ENCODE results near the gene TRPV4. TPM values are rescaled to one million over a fixed set of nuclear protein-coding genes. Genes with fewer than 3 reads are reported as not detected.

TRPV4 gene
- total and polyA plus RNA-seq, 2 experiments from 2014 or later, result 0.66 to 1.1 TPM

GRCh38 chr12:109815225-109815624 lies 18.0 kb downstream of the TRPV4 start (continued):
- TF ChIP-seq ETS1 (IDR thresholded peaks at IDR 0.05) (no peak), ZNF114 (CRISPR knock-in tag; IDR thresholded peaks at IDR 0.05) (no peak), NANOG (IDR thresholded peaks at IDR 0.05; ENCODE audit: borderline replicate concordance) (no peak), JUNB (IDR thresholded peaks at IDR 0.05; ENCODE audit: unreplicated experiment) (no peak)

GRCh38 chr12:109814600-109815150 lies 18.5 kb downstream of the TRPV4 start:
- H3K4me3 ChIP-seq, result no peak overlapping the region
- Mint-ChIP-seq H3K9me3 (no peaks in the 10 kb centered on the region), H3K4me1 (no peaks in the 10 kb centered on the region), H3K27me3 (ENCODE audit: insufficient read depth, low read depth, poor library complexity) (no peaks in the 10 kb centered on the region), H3K27ac (no peak overlapping the region), H3K4me3 (no peak overlapping the region), H3K36me3 (ENCODE audit: low read depth) (no peaks in the 10 kb centered on the region)
- H3K4me2 ChIP-seq, result no peak overlapping the region
- no peaks in the 10 kb centered on the region for H3K36me3 ChIP-seq (ENCODE audit: insufficient read depth)
- H2AFZ ChIP-seq, result no peak overlapping the region
- no peaks in the 10 kb centered on the region for H4K20me1 ChIP-seq (replicated peaks; ENCODE audit: insufficient read depth)
- H3K4me1 ChIP-seq (ENCODE audit: insufficient read depth), result no peaks in the 10 kb centered on the region
- ATAC-seq, result no peak
- DNase-seq (ENCODE audit: low spot score), result no peak
- H3K79me2 ChIP-seq (replicated peaks; ENCODE audit: insufficient read depth), result no peaks in the 10 kb centered on the region
- H3F3A ChIP-seq (replicated peaks; ENCODE audit: low read depth), result no peaks in the 10 kb centered on the region
- no peak overlapping the region for H3K27ac ChIP-seq (ENCODE audit: low read depth)
- H3K9me2 ChIP-seq (ENCODE audit: insufficient read depth), result 0 out of 2 replicates have a peak, but pooled peaks cover 7% of the 10 kb centered on the region
- H3K27me3 ChIP-seq (ENCODE audit: insufficient read depth), result no peaks in the 10 kb centered on the region
- TF ChIP-seq JUNB (IDR thresholded peaks at IDR 0.05; ENCODE audit: unreplicated experiment) (no peak), EZH2 (IDR thresholded peaks at IDR 0.05; ENCODE audit: low read depth, unreplicated experiment) (no peak), NANOG (IDR thresholded peaks at IDR 0.05; ENCODE audit: borderline replicate concordance) (no peak), CREB1 (CRISPR knock-in tag; IDR thresholded peaks at IDR 0.05; ENCODE audit: low read depth) (no peak), POLR2AphosphoS5 (IDR thresholded peaks at IDR 0.05; ENCODE audit: low read depth) (no peak), EZH2phosphoT487 (IDR thresholded peaks at IDR 0.05; ENCODE audit: unreplicated experiment) (no peak), ZNF114 (CRISPR knock-in tag; IDR thresholded peaks at IDR 0.05) (no peak), ETS1 (IDR thresholded peaks at IDR 0.05) (no peak), ZNF331 (CRISPR knock-in tag; IDR thresholded peaks at IDR 0.05; ENCODE audit: low read depth) (no peak)
- TF ChIP-seq, protein P1, sequence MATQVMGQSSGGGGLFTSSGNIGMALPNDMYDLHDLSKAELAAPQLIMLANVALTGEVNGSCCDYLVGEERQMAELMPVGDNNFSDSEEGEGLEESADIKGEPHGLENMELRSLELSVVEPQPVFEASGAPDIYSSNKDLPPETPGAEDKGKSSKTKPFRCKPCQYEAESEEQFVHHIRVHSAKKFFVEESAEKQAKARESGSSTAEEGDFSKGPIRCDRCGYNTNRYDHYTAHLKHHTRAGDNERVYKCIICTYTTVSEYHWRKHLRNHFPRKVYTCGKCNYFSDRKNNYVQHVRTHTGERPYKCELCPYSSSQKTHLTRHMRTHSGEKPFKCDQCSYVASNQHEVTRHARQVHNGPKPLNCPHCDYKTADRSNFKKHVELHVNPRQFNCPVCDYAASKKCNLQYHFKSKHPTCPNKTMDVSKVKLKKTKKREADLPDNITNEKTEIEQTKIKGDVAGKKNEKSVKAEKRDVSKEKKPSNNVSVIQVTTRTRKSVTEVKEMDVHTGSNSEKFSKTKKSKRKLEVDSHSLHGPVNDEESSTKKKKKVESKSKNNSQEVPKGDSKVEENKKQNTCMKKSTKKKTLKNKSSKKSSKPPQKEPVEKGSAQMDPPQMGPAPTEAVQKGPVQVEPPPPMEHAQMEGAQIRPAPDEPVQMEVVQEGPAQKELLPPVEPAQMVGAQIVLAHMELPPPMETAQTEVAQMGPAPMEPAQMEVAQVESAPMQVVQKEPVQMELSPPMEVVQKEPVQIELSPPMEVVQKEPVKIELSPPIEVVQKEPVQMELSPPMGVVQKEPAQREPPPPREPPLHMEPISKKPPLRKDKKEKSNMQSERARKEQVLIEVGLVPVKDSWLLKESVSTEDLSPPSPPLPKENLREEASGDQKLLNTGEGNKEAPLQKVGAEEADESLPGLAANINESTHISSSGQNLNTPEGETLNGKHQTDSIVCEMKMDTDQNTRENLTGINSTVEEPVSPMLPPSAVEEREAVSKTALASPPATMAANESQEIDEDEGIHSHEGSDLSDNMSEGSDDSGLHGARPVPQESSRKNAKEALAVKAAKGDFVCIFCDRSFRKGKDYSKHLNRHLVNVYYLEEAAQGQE (IDR thresholded peaks at IDR 0.05; ENCODE audit: unreplicated experiment), result no peak
- TF ChIP-seq, protein P2, sequence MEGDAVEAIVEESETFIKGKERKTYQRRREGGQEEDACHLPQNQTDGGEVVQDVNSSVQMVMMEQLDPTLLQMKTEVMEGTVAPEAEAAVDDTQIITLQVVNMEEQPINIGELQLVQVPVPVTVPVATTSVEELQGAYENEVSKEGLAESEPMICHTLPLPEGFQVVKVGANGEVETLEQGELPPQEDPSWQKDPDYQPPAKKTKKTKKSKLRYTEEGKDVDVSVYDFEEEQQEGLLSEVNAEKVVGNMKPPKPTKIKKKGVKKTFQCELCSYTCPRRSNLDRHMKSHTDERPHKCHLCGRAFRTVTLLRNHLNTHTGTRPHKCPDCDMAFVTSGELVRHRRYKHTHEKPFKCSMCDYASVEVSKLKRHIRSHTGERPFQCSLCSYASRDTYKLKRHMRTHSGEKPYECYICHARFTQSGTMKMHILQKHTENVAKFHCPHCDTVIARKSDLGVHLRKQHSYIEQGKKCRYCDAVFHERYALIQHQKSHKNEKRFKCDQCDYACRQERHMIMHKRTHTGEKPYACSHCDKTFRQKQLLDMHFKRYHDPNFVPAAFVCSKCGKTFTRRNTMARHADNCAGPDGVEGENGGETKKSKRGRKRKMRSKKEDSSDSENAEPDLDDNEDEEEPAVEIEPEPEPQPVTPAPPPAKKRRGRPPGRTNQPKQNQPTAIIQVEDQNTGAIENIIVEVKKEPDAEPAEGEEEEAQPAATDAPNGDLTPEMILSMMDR (conservative IDR thresholded peaks at IDR 0.05; ENCODE audit: low read depth in 2 of 2), result no peak

Measured in GM23338 (cell line).